A549 (cell line): ENCODE measurements around the gene FRMD3. TPM values are rescaled to one million over a fixed set of nuclear protein-coding genes. Genes with fewer than 3 reads are reported as not detected.

ENCODE experiments used
- ATAC-seq, 2 experiments: fragments of 200-7000 bp in 1 of 2; fragments of >200 bp in 1 of 2; cut with Nextera tagmentation in 1 of 2; cut with Tn5 transposase in 1 of 2; 3 replicates each; pipeline versions ENCODE4 v1.8.0 to v1.9.1; 2018 to 2020; ENCODE audit warnings: mild to moderate bottlenecking in 1 of 2, moderate library complexity in 1 of 2
- CTCF ChIA-PET: fragments of 300-600 bp; sonication (Branson Sonifier 250); formaldehyde crosslinking; extraction: SDS; loops from one replicate; lab custom pipeline; 2021; ENCODE audit warnings: antibody characterized with exemption, inconsistent platforms; lab: Yijun Ruan, JAX
- POLR2A ChIA-PET: fragments of 350-600 bp; formaldehyde crosslinking; extraction: SDS; loops from one replicate; lab custom pipeline; 2021; ENCODE audit warnings: antibody characterized with exemption, inconsistent platforms; lab: Yijun Ruan, JAX
- DNase-seq, 2 experiments: peaks; one replicate each; pipeline versions ENCODE4 v3.0.0 to v3.0.0-alpha.2; 2011 to 2016; ENCODE audit warnings: low read depth in 1 of 2, low spot score in 1 of 2
- FAIRE-seq: peaks from 2 replicates; lab custom pipeline; 2011; peaks lifted over from hg19 to GRCh38; lab: Jason Lieb, UNC
- H3K27ac ChIP-seq, 2 experiments: fragments of >200 bp; sonication (Bioruptor Twin); formaldehyde crosslinking; 3 replicates each; pipeline ENCODE4 v1.5.1; 2016 to 2017
- H3K4me1 ChIP-seq: fragments of >200 bp; sonication (Bioruptor Twin); formaldehyde crosslinking; 3 replicates; pipeline ENCODE4 v1.6.1; 2016
- H3K4me2 ChIP-seq: fragments of >200 bp; sonication (Bioruptor Twin); formaldehyde crosslinking; 3 replicates; pipeline ENCODE4 v1.6.1; 2016
- H3K4me3 ChIP-seq: fragments of >200 bp; sonication (Bioruptor Twin); formaldehyde crosslinking; 3 replicates; pipeline ENCODE4 v1.5.1; 2016
- H3K9me3 ChIP-seq: fragments of >200 bp; sonication (Bioruptor Twin); formaldehyde crosslinking; 3 replicates; pipeline ENCODE4 v1.6.1; 2016
- ATOH8 ChIP-seq: fragments of 250-450 bp; sonication (Bioruptor Pico); IDR thresholded peaks from 2 replicates; pipeline ENCODE4 v1.5.0; 2020; ENCODE audit warnings: low read depth, mild to moderate bottlenecking, moderate library complexity
- CEBPB ChIP-seq, 2 experiments: fragments of >200 bp in 1 of 2; sonication (Bioruptor Twin) in 1 of 2; formaldehyde crosslinking in 1 of 2; IDR thresholded peaks; 2 replicates each; pipeline ENCODE4 v1.6.1; 2012 to 2016
- CTCF ChIP-seq: fragments of >200 bp; sonication (Bioruptor Twin); formaldehyde crosslinking; IDR thresholded peaks from 3 replicates; pipeline ENCODE4 v1.5.1; 2016
- E2F6 ChIP-seq: IDR thresholded peaks from 2 replicates; pipeline ENCODE4 v1.6.1; 2012; ENCODE audit warnings: low read depth, borderline replicate concordance
- EHF ChIP-seq: fragments of 250-450 bp; sonication (Bioruptor Pico); IDR thresholded peaks from 2 replicates; pipeline ENCODE4 v1.5.0; 2020; ENCODE audit warnings: mild to moderate bottlenecking
- ESRRA ChIP-seq: fragments of 150-350 bp; IDR thresholded peaks from 2 replicates; pipeline ENCODE4 v1.6.1; 2014; ENCODE audit warnings: mild to moderate bottlenecking, low read length, borderline replicate concordance
- FOXS1 ChIP-seq: fragments of 250-450 bp; sonication (Bioruptor Pico); IDR thresholded peaks from 2 replicates; pipeline ENCODE4 v1.5.0; 2020; ENCODE audit warnings: mild to moderate bottlenecking, moderate library complexity
- GATA3 ChIP-seq: IDR thresholded peaks from 2 replicates; pipeline ENCODE4 v1.6.1; 2012; ENCODE audit warnings: borderline replicate concordance
- HEYL ChIP-seq: fragments of 250-450 bp; sonication (Bioruptor Pico); IDR thresholded peaks from 2 replicates; pipeline ENCODE4 v1.8.0; 2021; ENCODE audit warnings: mild to moderate bottlenecking, moderate library complexity
- HOXA7 ChIP-seq: fragments of 250-450 bp; sonication (Bioruptor Pico); IDR thresholded peaks from 2 replicates; pipeline ENCODE4 v1.5.0; 2020; ENCODE audit warnings: mild to moderate bottlenecking, moderate library complexity
- HOXB13 ChIP-seq: fragments of 250-450 bp; sonication (Bioruptor Pico); IDR thresholded peaks from 2 replicates; pipeline ENCODE4 v1.5.0; 2020; ENCODE audit warnings: low read depth, mild to moderate bottlenecking, moderate library complexity
- HOXB5 ChIP-seq: fragments of 250-450 bp; sonication (Bioruptor Pico); IDR thresholded peaks from 2 replicates; pipeline ENCODE4 v1.5.0; 2020; ENCODE audit warnings: mild to moderate bottlenecking, moderate library complexity
- KDM1A ChIP-seq: fragments of 200-600 bp; sonication (generic); IDR thresholded peaks from 2 replicates; pipeline ENCODE4 v1.6.1; 2016; ENCODE audit warnings: low read depth, mild to moderate bottlenecking
- MAZ ChIP-seq: fragments of 150-350 bp; IDR thresholded peaks from 2 replicates; pipeline ENCODE4 v1.6.1; 2014; ENCODE audit warnings: antibody characterized with exemption, low read depth, low read length, borderline replicate concordance
- MYC ChIP-seq: IDR thresholded peaks from 2 replicates; pipeline ENCODE4 v1.6.1; 2012; ENCODE audit warnings: mild to moderate bottlenecking, inconsistent platforms, low read length, improper control_type of control experiment, borderline replicate concordance
- NR3C1 ChIP-seq: fragments of >200 bp; sonication (Bioruptor Twin); formaldehyde crosslinking; IDR thresholded peaks from 3 replicates; pipeline ENCODE4 v1.6.1; 2017
- POLR2A ChIP-seq: IDR thresholded peaks from 2 replicates; pipeline ENCODE4 v1.6.1; 2012; ENCODE audit warnings: mild to moderate bottlenecking, low read length
- POLR2AphosphoS2 ChIP-seq: conservative IDR thresholded peaks from 2 replicates; pipeline ENCODE4 v1.6.1; 2012; ENCODE audit warnings: low read length, improper control_type of control experiment, inconsistent platforms
- RAD21 ChIP-seq, 2 experiments: fragments of >200 bp in 1 of 2; sonication (Bioruptor Twin) in 1 of 2; formaldehyde crosslinking in 1 of 2; IDR thresholded peaks in 1 of 2; conservative IDR thresholded peaks in 1 of 2; 2 replicates in 1 of 2; 3 replicates in 1 of 2; pipeline ENCODE4 v1.6.1; 2012 to 2018; ENCODE audit warnings: inconsistent platforms in 1 of 2
- RARB ChIP-seq: fragments of 250-450 bp; sonication (Bioruptor Pico); IDR thresholded peaks from 2 replicates; pipeline ENCODE4 v1.8.0; 2021; ENCODE audit warnings: mild to moderate bottlenecking, moderate library complexity
- RCOR1 ChIP-seq: fragments of 150-350 bp; IDR thresholded peaks from 2 replicates; pipeline ENCODE4 v1.6.1; 2014; ENCODE audit warnings: antibody characterized with exemption, low read length, low read depth
- RNF2 ChIP-seq: fragments of 200-600 bp; sonication (generic); IDR thresholded peaks from 2 replicates; pipeline ENCODE4 v1.6.1; 2016; ENCODE audit warnings: low read depth, mild to moderate bottlenecking, antibody characterized with exemption, moderate library complexity, borderline replicate concordance
- SMC3 ChIP-seq: fragments of >200 bp; sonication (Bioruptor Twin); formaldehyde crosslinking; IDR thresholded peaks from 3 replicates; pipeline ENCODE4 v1.6.1; 2018; ENCODE audit warnings: inconsistent platforms
- ZC3H11A ChIP-seq: fragments of 450-650 bp; IDR thresholded peaks from 2 replicates; pipeline ENCODE4 v1.6.1; 2014; ENCODE audit warnings: antibody characterized with exemption, mild to moderate bottlenecking
- ZFP36 ChIP-seq: fragments of 450-650 bp; IDR thresholded peaks from 2 replicates; pipeline ENCODE4 v1.6.1; 2014; ENCODE audit warnings: borderline replicate concordance; ENCODE audit not compliant: partially characterized antibody
- ZNF302 ChIP-seq: fragments of 250-450 bp; sonication (Bioruptor Pico); IDR thresholded peaks from 2 replicates; pipeline ENCODE4 v1.9.0; 2021; ENCODE audit warnings: inconsistent platforms, mild to moderate bottlenecking, moderate library complexity
- WGBS: methylation state at CpG from one replicate; pipeline ENCODE4 v1.1.6; 2017; ENCODE audit errors: missing lambda C conversion rate; 5-methylcytosine and 5-hydroxymethylcytosine counted together
- polyA plus RNA-seq, 4 experiments: library from polyadenylated mRNA; depleted of rRNA in 3 of 4; stranded (reverse); fragments of >200 nt; fragmentation: RNase III in 1 of 4; extraction: RNeasy Plus Mini Kit Qiagen cat#74134 plus additional on column Dnase treatment in 1 of 4; gene quantifications; 2 replicates in 3 of 4; 3 replicates in 1 of 4; pipeline ENCODE4 v1.2.3, GENCODE V29; 2011 to 2017
- TF ChIP-seq, protein P1 (sequence below): fragments of 450-650 bp; IDR thresholded peaks from 2 replicates; pipeline ENCODE4 v1.6.1; 2014; ENCODE audit warnings: antibody characterized with exemption
- TF ChIP-seq, protein P2 (sequence below): fragments of >200 bp; sonication (Bioruptor Twin); formaldehyde crosslinking; IDR thresholded peaks from 2 replicates; pipeline ENCODE4 v1.6.1; 2016
- TF ChIP-seq, protein P3 (sequence below): fragments of 200-600 bp; sonication (generic); IDR thresholded peaks from 2 replicates; pipeline ENCODE4 v1.6.1; 2016; ENCODE audit warnings: antibody characterized with exemption, mild to moderate bottlenecking, moderate library complexity
- TF ChIP-seq, protein P4 (sequence below): fragments of 250-450 bp; sonication (Bioruptor Pico); IDR thresholded peaks from 2 replicates; pipeline ENCODE4 v1.5.0; 2021; ENCODE audit warnings: mild to moderate bottlenecking, moderate library complexity, borderline replicate concordance

Gene FRMD3
- polyA plus RNA-seq, 2 of the 4 experiments (the other 2 are of a cell fraction), result 1.7 to 3.3 TPM

DNA sequence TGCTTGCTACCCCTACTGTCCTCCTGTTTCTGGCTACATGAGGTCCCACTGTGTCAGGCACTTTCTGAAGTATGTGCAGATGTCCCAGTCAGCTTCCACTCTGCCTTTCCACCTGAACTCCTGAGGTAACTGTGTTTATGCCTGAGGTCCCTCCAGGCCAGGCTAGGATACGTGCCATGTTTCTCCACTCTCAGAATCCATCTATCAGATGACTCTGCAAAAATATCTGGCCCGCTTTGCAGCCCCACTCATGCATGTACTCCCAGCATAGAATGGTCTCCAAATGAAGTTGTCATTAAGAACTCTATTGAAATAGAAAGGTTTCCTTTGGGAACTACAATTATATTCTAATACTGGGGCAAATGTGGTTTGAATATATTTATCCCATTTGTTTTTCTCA lies 243.4 kb downstream of the FRMD3 start:
- FAIRE-seq, result no peak

GRCh38 chr9:83291196-83291595 lies 247.0 kb downstream of the FRMD3 start:
- TF ChIP-seq HEYL (CRISPR knock-in tag) (no peak), POLR2A (no peak), ZC3H11A (no peak), RAD21 (conservative IDR thresholded peaks at IDR 0.05 in 1 of 2, IDR thresholded peaks at IDR 0.05 in 1 of 2) (no peak), ATOH8 (CRISPR knock-in tag) (no peak), MAZ (no peak), ZFP36 (no peak), RNF2 (no peak), MYC (no peak), CTCF (no peak), NR3C1 (no peak), FOXS1 (CRISPR knock-in tag) (no peak), KDM1A (no peak), EHF (CRISPR knock-in tag) (no peak)
- TF ChIP-seq, protein P1, sequence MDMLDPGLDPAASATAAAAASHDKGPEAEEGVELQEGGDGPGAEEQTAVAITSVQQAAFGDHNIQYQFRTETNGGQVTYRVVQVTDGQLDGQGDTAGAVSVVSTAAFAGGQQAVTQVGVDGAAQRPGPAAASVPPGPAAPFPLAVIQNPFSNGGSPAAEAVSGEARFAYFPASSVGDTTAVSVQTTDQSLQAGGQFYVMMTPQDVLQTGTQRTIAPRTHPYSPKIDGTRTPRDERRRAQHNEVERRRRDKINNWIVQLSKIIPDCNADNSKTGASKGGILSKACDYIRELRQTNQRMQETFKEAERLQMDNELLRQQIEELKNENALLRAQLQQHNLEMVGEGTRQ, result no peak
- TF ChIP-seq, protein P2, sequence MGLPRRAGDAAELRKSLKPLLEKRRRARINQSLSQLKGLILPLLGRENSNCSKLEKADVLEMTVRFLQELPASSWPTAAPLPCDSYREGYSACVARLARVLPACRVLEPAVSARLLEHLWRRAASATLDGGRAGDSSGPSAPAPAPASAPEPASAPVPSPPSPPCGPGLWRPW, result no peak
- TF ChIP-seq, protein P3, sequence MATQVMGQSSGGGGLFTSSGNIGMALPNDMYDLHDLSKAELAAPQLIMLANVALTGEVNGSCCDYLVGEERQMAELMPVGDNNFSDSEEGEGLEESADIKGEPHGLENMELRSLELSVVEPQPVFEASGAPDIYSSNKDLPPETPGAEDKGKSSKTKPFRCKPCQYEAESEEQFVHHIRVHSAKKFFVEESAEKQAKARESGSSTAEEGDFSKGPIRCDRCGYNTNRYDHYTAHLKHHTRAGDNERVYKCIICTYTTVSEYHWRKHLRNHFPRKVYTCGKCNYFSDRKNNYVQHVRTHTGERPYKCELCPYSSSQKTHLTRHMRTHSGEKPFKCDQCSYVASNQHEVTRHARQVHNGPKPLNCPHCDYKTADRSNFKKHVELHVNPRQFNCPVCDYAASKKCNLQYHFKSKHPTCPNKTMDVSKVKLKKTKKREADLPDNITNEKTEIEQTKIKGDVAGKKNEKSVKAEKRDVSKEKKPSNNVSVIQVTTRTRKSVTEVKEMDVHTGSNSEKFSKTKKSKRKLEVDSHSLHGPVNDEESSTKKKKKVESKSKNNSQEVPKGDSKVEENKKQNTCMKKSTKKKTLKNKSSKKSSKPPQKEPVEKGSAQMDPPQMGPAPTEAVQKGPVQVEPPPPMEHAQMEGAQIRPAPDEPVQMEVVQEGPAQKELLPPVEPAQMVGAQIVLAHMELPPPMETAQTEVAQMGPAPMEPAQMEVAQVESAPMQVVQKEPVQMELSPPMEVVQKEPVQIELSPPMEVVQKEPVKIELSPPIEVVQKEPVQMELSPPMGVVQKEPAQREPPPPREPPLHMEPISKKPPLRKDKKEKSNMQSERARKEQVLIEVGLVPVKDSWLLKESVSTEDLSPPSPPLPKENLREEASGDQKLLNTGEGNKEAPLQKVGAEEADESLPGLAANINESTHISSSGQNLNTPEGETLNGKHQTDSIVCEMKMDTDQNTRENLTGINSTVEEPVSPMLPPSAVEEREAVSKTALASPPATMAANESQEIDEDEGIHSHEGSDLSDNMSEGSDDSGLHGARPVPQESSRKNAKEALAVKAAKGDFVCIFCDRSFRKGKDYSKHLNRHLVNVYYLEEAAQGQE, result no peak
- FAIRE-seq, result no peak
- POLR2A ChIA-PET, result no interaction called here
- Histone ChIP-seq H3K4me3 (no peak overlapping the region), H3K4me1 (no peaks in the 10 kb centered on the region), H3K27ac (no peak overlapping the region), H3K4me2 (no peak overlapping the region), H3K9me3 (no peaks in the 10 kb centered on the region)
- DNase-seq, result no peak
- no peak for ATAC-seq
- CTCF ChIA-PET, result interaction anchor here (0.9 kb wide), 1 partner anchor 158 kb away, joined by 3 read pairs; no protein-coding TSS in a partner anchor
- 79% methylated on average over 1 of the region's 1 CpG for WGBS

More for the DNA sequence above, 243.4 kb downstream of the FRMD3 start:
- Histone ChIP-seq H3K9me3 (no peaks in the 10 kb centered on the region), H3K27ac (no peak overlapping the region), H3K4me2 (no peak overlapping the region), H3K4me1 (peaks cover 13% of the 10 kb centered on the region), H3K4me3 (no peak overlapping the region)
- DNase-seq, result no peak
- ChIA-PET CTCF (no interaction called here), POLR2A (no interaction called here)
- WGBS, result 70% methylated on average over 2 of the region's 2 CpGs
- no peak for TF ChIP-seq RNF2
- TF ChIP-seq ZC3H11A, result no peak
- TF ChIP-seq RCOR1, result no peak
- no peak for TF ChIP-seq E2F6
- no peak for TF ChIP-seq POLR2AphosphoS2
- TF ChIP-seq ZNF302 (CRISPR knock-in tag), result no peak
- no peak for TF ChIP-seq GATA3
- TF ChIP-seq, protein P2, result no peak
- TF ChIP-seq ESRRA, result no peak
- TF ChIP-seq, protein P4, sequence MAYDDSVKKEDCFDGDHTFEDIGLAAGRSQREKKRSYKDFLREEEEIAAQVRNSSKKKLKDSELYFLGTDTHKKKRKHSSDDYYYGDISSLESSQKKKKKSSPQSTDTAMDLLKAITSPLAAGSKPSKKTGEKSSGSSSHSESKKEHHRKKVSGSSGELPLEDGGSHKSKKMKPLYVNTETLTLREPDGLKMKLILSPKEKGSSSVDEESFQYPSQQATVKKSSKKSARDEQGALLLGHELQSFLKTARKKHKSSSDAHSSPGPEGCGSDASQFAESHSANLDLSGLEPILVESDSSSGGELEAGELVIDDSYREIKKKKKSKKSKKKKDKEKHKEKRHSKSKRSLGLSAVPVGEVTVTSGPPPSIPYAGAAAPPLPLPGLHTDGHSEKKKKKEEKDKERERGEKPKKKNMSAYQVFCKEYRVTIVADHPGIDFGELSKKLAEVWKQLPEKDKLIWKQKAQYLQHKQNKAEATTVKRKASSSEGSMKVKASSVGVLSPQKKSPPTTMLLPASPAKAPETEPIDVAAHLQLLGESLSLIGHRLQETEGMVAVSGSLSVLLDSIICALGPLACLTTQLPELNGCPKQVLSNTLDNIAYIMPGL (CRISPR knock-in tag), result no peak
- no peak for TF ChIP-seq SMC3
- TF ChIP-seq MAZ, result no peak
- TF ChIP-seq CEBPB (IDR thresholded peaks at IDR 0.05), result no peak
- no peak for TF ChIP-seq HOXA7 (CRISPR knock-in tag)
- TF ChIP-seq MYC, result no peak
- TF ChIP-seq HOXB5, result no peak
- no peak for TF ChIP-seq HOXB13 (CRISPR knock-in tag)
- no peak for TF ChIP-seq RARB (CRISPR knock-in tag)
- no peak for TF ChIP-seq POLR2A
- ATAC-seq, result no peak
